ENCODE results near the gene NDST1. TPM values are rescaled to one million over a fixed set of nuclear protein-coding genes. Genes with fewer than 3 reads are reported as not detected.

The NDST1 gene
- total RNA-seq, 1 experiment from 2014 or later = 69.9 TPM

- Mint-ChIP-seq H3K4me3 (no peak overlapping the region), H3K27ac (no peak overlapping the region), H3K27me3 (ENCODE audit: low read depth) (no peaks in the 10 kb centered on the region), H3K4me1 (no peaks in the 10 kb centered on the region), H3K36me3 (no peaks in the 10 kb centered on the region), H3K9me3 (no peaks in the 10 kb centered on the region)
- ChIA-PET POLR2A (interaction anchor here (0.9 kb wide), 1 partner anchor 14 kb away, joined by 3 read pairs; no protein-coding TSS in a partner anchor), CTCF (interaction anchor here (0.6 to 3.6 kb wide), 37 partner anchors 9 to 540 kb away, joined by 3 to 40 read pairs (median 4); partner anchors contain the start of genes DCTN4, MYOZ3, RBM22 and RPS14)
- no peak for DNase-seq (ENCODE audit: low spot score)
- ATAC-seq = no peak; the same call in 1 of the 2 replicates
- TF ChIP-seq JUN (CRISPR knock-in tag; IDR thresholded peaks at IDR 0.05) = no peak
- no peak for TF ChIP-seq SOX15 (CRISPR knock-in tag; IDR thresholded peaks at IDR 0.05)
- no peak for TF ChIP-seq CREB1 (CRISPR knock-in tag; IDR thresholded peaks at IDR 0.05)
- TF ChIP-seq ZNF671 (CRISPR knock-in tag; IDR thresholded peaks at IDR 0.05) = no peak
- no peak for TF ChIP-seq ZNF138 (CRISPR knock-in tag; conservative IDR thresholded peaks at IDR 0.05)
- TF ChIP-seq IRF1 (CRISPR knock-in tag; IDR thresholded peaks at IDR 0.05) = no peak
- no peak for TF ChIP-seq HMGA2 (CRISPR knock-in tag; IDR thresholded peaks at IDR 0.05)
- TF ChIP-seq ZBTB43 (CRISPR knock-in tag; IDR thresholded peaks at IDR 0.05) = no peak
- no peak for TF ChIP-seq ZNF416 (CRISPR knock-in tag; IDR thresholded peaks at IDR 0.05)
- TF ChIP-seq ZNF396 (CRISPR knock-in tag; IDR thresholded peaks at IDR 0.05; ENCODE audit: borderline replicate concordance) = no peak
- TF ChIP-seq TEAD4 (CRISPR knock-in tag; IDR thresholded peaks at IDR 0.05) = no peak
- no peak for TF ChIP-seq NFATC4 (CRISPR knock-in tag; IDR thresholded peaks at IDR 0.05)
- TF ChIP-seq ATF2 (CRISPR knock-in tag; IDR thresholded peaks at IDR 0.05; ENCODE audit: borderline replicate concordance, low read depth) = no peak
- no peak for TF ChIP-seq AFF4 (CRISPR knock-in tag; IDR thresholded peaks at IDR 0.05; ENCODE audit: borderline replicate concordance)
- no peak for TF ChIP-seq FOXP1 (CRISPR knock-in tag; IDR thresholded peaks at IDR 0.05; ENCODE audit: borderline replicate concordance)
- TF ChIP-seq GTF2I (CRISPR knock-in tag; conservative IDR thresholded peaks at IDR 0.05) = no peak
- no peak for TF ChIP-seq ELF4 (CRISPR knock-in tag; IDR thresholded peaks at IDR 0.05; ENCODE audit: low read depth)
- no peak for TF ChIP-seq ATF1 (CRISPR knock-in tag; IDR thresholded peaks at IDR 0.05)
- no peak for TF ChIP-seq RORB (CRISPR knock-in tag; IDR thresholded peaks at IDR 0.05)
These were observed 67.1 kb downstream of the NDST1 start for GRCh38 chr5:150574818-150575547.
